ENCODE results near the gene SYNE1. TPM values are rescaled to one million over a fixed set of nuclear protein-coding genes. Genes with fewer than 3 reads are reported as not detected.

The SYNE1 gene
- polyA plus RNA-seq, 2 of the 4 experiments (the other 2 are of a cell fraction): 10.5 to 28.5 TPM

GRCh38 chr6:152225241-152225934 is 411.8 kb downstream of the SYNE1 start:
- ChIA-PET CTCF (no interaction called here), POLR2A (no interaction called here)
- peaks cover 16% of the 10 kb centered on the region; the same call in 2 of the 3 replicates for H3K9me3 ChIP-seq
- ATAC-seq: no peak
- FAIRE-seq: no peak
- no peaks in the 10 kb centered on the region for H3K4me1 ChIP-seq
- TF ChIP-seq HOXA7 (CRISPR knock-in tag; IDR thresholded peaks at IDR 0.05): no peak
- DNase-seq (ENCODE audit: low read depth in 1 of 2, low spot score in 1 of 2): no peak
- WGBS (ENCODE audit: missing lambda C conversion rate): 85% methylated on average over 7 of the region's 7 CpGs
- H3K4me2 ChIP-seq: no peak overlapping the region
- H3K27ac ChIP-seq: no peak overlapping the region
- no peak overlapping the region for H3K4me3 ChIP-seq

DNA sequence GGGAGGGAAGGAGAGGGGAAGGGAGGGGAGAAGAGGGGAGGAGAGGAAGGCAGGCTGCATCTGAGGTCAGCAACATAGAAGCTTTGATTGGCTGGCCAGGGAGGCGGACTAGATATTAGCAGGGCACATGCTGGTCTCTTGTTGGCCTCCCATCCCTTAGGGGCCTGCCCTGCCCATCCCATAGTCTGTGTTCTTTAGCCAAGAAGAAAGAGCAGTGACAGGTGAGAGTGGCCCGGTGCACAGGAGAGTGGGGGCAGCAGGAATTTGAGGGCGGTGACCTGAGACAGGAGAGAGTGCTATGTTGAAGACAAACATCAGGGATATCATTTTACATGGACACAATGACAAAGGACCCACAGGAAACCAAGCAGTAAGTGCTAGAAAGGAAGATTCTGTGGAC is 413.5 kb downstream of the SYNE1 start:
- Histone ChIP-seq H3K4me2 (no peak overlapping the region), H3K4me1 (no peaks in the 10 kb centered on the region), H3K9me3 (peaks cover 16% of the 10 kb centered on the region; the same call in 2 of the 3 replicates), H3K27ac (no peak overlapping the region), H3K4me3 (no peak overlapping the region)
- WGBS (ENCODE audit: missing lambda C conversion rate): 91% methylated on average over 3 of the region's 3 CpGs
- POLR2A ChIA-PET: no interaction called here
- FAIRE-seq (no peak), ATAC-seq (no peak), DNase-seq (ENCODE audit: low read depth in 1 of 2, low spot score in 1 of 2) (no peak)
- TF ChIP-seq, protein P1, sequence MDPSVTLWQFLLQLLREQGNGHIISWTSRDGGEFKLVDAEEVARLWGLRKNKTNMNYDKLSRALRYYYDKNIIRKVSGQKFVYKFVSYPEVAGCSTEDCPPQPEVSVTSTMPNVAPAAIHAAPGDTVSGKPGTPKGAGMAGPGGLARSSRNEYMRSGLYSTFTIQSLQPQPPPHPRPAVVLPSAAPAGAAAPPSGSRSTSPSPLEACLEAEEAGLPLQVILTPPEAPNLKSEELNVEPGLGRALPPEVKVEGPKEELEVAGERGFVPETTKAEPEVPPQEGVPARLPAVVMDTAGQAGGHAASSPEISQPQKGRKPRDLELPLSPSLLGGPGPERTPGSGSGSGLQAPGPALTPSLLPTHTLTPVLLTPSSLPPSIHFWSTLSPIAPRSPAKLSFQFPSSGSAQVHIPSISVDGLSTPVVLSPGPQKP (IDR thresholded peaks at IDR 0.05; ENCODE audit: low read depth, low read length): no peak
- no peak for TF ChIP-seq RAD21 (conservative IDR thresholded peaks at IDR 0.05 in 1 of 2, IDR thresholded peaks at IDR 0.05 in 1 of 2)
- TF ChIP-seq, protein P2, sequence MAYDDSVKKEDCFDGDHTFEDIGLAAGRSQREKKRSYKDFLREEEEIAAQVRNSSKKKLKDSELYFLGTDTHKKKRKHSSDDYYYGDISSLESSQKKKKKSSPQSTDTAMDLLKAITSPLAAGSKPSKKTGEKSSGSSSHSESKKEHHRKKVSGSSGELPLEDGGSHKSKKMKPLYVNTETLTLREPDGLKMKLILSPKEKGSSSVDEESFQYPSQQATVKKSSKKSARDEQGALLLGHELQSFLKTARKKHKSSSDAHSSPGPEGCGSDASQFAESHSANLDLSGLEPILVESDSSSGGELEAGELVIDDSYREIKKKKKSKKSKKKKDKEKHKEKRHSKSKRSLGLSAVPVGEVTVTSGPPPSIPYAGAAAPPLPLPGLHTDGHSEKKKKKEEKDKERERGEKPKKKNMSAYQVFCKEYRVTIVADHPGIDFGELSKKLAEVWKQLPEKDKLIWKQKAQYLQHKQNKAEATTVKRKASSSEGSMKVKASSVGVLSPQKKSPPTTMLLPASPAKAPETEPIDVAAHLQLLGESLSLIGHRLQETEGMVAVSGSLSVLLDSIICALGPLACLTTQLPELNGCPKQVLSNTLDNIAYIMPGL (CRISPR knock-in tag; IDR thresholded peaks at IDR 0.05; ENCODE audit: borderline replicate concordance): no peak
- CTCF ChIA-PET: no interaction called here

DNA sequence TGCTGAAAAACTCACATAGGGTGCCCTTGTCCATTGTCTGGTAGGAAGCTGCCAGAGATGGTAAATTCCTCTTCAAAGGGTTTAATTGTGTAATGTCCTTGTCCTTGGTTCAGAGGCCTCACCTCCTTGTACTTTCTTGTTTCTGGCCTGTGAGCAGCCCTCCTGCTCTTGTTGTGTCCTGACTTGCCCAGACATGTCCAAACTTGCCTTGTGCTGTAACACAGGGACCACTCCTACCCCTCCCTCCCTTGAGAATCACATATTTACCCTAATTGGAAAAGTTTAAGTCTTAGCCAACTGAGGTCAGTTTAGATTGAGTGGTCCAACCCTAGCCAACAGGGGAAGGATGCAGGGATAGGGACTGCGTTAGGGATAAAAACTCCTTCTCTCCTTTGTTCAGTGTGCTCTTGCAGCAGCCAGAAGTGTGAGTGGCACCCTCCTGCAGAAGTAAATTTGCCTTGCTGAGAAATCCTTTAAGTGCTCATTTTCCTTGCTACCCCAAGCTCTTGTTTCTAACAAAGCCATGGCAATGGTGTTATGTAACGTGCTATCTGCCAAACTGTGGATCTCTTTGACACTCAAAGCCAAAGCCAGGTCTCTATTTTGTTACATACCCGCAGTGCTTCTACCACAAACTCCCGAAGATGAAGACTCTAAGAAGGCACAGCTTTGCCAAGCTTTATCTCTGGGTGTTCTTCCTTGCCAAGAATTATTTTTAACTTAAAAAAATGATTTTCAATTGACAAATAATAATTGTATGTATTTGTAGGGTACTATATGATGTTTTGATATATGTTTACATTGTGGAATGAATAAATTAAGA is 415.1 kb downstream of the SYNE1 start:
- POLR2A ChIA-PET: no interaction called here
- no peak for ATAC-seq
- 97% methylated on average over 4 of the region's 4 CpGs for WGBS (ENCODE audit: missing lambda C conversion rate)
- CTCF ChIA-PET: no interaction called here
- FAIRE-seq: no peak
- Histone ChIP-seq H3K4me1 (no peaks in the 10 kb centered on the region), H3K9me3 (peaks cover 16% of the 10 kb centered on the region; the same call in 2 of the 3 replicates), H3K27ac (peak overlapping the region in 1 of 2 experiments; percentile 31; a peak in 1 of 6 replicates), H3K4me2 (no peak overlapping the region), H3K4me3 (no peak overlapping the region)
- DNase-seq (ENCODE audit: low read depth in 1 of 2, low spot score in 1 of 2): no peak
- TF ChIP-seq FOSL2 (IDR thresholded peaks at IDR 0.05) (no peak), FOSL2 (CRISPR knock-in tag; IDR thresholded peaks at IDR 0.05) (no peak), NFE2L2 (conservative IDR thresholded peaks at IDR 0.05; ENCODE audit: low read length) (no peak), JUN (IDR thresholded peaks at IDR 0.05) (no peak), NPAS2 (CRISPR knock-in tag; IDR thresholded peaks at IDR 0.05; ENCODE audit: borderline replicate concordance) (no peak), CBX8 (IDR thresholded peaks at IDR 0.05) (no peak), REST (IDR thresholded peaks at IDR 0.05) (no peak), HEYL (CRISPR knock-in tag; IDR thresholded peaks at IDR 0.05) (no peak), CHD2 (IDR thresholded peaks at IDR 0.05; ENCODE audit: low read length, partially characterized antibody) (no peak), RARB (CRISPR knock-in tag; IDR thresholded peaks at IDR 0.05) (no peak), EHF (CRISPR knock-in tag; IDR thresholded peaks at IDR 0.05) (no peak)
- TF ChIP-seq, protein P3, sequence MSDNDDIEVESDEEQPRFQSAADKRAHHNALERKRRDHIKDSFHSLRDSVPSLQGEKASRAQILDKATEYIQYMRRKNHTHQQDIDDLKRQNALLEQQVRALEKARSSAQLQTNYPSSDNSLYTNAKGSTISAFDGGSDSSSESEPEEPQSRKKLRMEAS (IDR thresholded peaks at IDR 0.05): no peak
- TF ChIP-seq, protein P4, sequence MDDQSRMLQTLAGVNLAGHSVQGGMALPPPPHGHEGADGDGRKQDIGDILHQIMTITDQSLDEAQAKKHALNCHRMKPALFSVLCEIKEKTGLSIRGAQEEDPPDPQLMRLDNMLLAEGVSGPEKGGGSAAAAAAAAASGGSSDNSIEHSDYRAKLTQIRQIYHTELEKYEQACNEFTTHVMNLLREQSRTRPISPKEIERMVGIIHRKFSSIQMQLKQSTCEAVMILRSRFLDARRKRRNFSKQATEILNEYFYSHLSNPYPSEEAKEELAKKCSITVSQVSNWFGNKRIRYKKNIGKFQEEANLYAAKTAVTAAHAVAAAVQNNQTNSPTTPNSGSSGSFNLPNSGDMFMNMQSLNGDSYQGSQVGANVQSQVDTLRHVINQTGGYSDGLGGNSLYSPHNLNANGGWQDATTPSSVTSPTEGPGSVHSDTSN (IDR thresholded peaks at IDR 0.05): no peak
- TF ChIP-seq, protein P5, sequence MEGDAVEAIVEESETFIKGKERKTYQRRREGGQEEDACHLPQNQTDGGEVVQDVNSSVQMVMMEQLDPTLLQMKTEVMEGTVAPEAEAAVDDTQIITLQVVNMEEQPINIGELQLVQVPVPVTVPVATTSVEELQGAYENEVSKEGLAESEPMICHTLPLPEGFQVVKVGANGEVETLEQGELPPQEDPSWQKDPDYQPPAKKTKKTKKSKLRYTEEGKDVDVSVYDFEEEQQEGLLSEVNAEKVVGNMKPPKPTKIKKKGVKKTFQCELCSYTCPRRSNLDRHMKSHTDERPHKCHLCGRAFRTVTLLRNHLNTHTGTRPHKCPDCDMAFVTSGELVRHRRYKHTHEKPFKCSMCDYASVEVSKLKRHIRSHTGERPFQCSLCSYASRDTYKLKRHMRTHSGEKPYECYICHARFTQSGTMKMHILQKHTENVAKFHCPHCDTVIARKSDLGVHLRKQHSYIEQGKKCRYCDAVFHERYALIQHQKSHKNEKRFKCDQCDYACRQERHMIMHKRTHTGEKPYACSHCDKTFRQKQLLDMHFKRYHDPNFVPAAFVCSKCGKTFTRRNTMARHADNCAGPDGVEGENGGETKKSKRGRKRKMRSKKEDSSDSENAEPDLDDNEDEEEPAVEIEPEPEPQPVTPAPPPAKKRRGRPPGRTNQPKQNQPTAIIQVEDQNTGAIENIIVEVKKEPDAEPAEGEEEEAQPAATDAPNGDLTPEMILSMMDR (IDR thresholded peaks at IDR 0.05): no peak
- TF ChIP-seq, protein P2 (CRISPR knock-in tag; IDR thresholded peaks at IDR 0.05; ENCODE audit: borderline replicate concordance): no peak

Data from A549 (cell line).